NCI-H345 (cell line): ENCODE results near the gene MYO5C.
A peak's percentile ranks its signal among the peaks of the same experiment; 100 is the strongest.
"Not testable (repeated sequence)": the region's sequence is repeated elsewhere in the genome, so short reads cannot be mapped to it uniquely, and the experiment has no call there.

Experiments used
- DNase-seq: peaks from one replicate; lab custom pipeline; 2025; lab: John Stamatoyannopoulos, UW

The MYO5C gene

GRCh38 chr15:52306270-52306669, 10.7 kb upstream of the MYO5C start:
- DNase-seq: no peak

- no peak for DNase-seq
These were observed 7.6 kb upstream of the MYO5C start for GRCh38 chr15:52303093-52303772.

- DNase-seq: no peak
These were observed 5.8 kb upstream of the MYO5C start for GRCh38 chr15:52301265-52301847.

GRCh38 chr15:52294881-52295420, 653 bp downstream of the MYO5C start:
- no peak for DNase-seq

- DNase-seq: no peak
These were observed 2.7 kb downstream of the MYO5C start for GRCh38 chr15:52292780-52293392.

GRCh38 chr15:52291204-52291603, 4.4 kb downstream of the MYO5C start:
- DNase-seq: no peak

- DNase-seq: no peak
These were observed 4.8 kb downstream of the MYO5C start for GRCh38 chr15:52290800-52291199.

GRCh38 chr15:52290329-52290728, 5.3 kb downstream of the MYO5C start:
- no peak for DNase-seq

- no peak for DNase-seq
These were observed 5.9 kb downstream of the MYO5C start for GRCh38 chr15:52289629-52290081.

- no peak for DNase-seq
These were observed 6.6 kb downstream of the MYO5C start for GRCh38 chr15:52288986-52289385.

- DNase-seq: peak; percentile 59
These were observed 7.3 kb downstream of the MYO5C start for GRCh38 chr15:52288051-52288942.

- DNase-seq: no peak
These were observed 8.5 kb downstream of the MYO5C start for GRCh38 chr15:52287114-52287513.

- not testable (repeated sequence) for DNase-seq
These were observed 9.7 kb downstream of the MYO5C start for GRCh38 chr15:52285941-52286340.

- no peak for DNase-seq
These were observed 11.4 kb downstream of the MYO5C start for GRCh38 chr15:52284164-52284563.

- DNase-seq: no peak
These were observed 12.3 kb downstream of the MYO5C start for GRCh38 chr15:52283281-52283680.

GRCh38 chr15:52282418-52282817, 13.2 kb downstream of the MYO5C start:
- DNase-seq: no peak

GRCh38 chr15:52281085-52282035, 14.2 kb downstream of the MYO5C start:
- DNase-seq: no peak

GRCh38 chr15:52280326-52281084, 15.1 kb downstream of the MYO5C start:
- no peak for DNase-seq

- no peak for DNase-seq
These were observed 16.8 kb downstream of the MYO5C start for GRCh38 chr15:52278636-52279367.
